Thyroid gland (tissue), 4 donors: ENCODE measurements around the gene APMAP.

Experiments
- CTCF ChIP-seq, 6 experiments: fragments of 200-600 bp in 3 of 6; fragments of 450-650 bp in 3 of 6; sonication (generic) in 3 of 6; IDR thresholded peaks; one replicate each; pipeline ENCODE4 v1.5.1; 2016 to 2019; ENCODE audit warnings: antibody characterized with exemption in 6 of 6, mild to moderate bottlenecking in 2 of 6, inconsistent platforms in 1 of 6, moderate library complexity in 1 of 6
- POLR2A ChIP-seq, 2 donors: fragments of 450-650 bp; IDR thresholded peaks; one replicate each; pipeline ENCODE4 v1.6.1; 2017; ENCODE audit warnings: antibody characterized with exemption in 2 of 2, mild to moderate bottlenecking in 2 of 2, moderate library complexity in 1 of 2

GRCh38 chr20:25003002-25003401 lies 10.5 kb upstream of the APMAP start:
- TF ChIP-seq POLR2A (IDR thresholded peaks at IDR 0.05) (no peak), CTCF (IDR thresholded peaks at IDR 0.05) (no peak)
